KMS-11 (cell line): ENCODE measurements around the gene LAD1.

ENCODE experiments used
- H2AFZ ChIP-seq: fragments of 200-600 bp; sonication (generic); 2 replicates; pipeline ENCODE4 v1.6.1; 2016; ENCODE audit warnings: antibody characterized with exemption, mixed run types, low read depth
- H3K27ac ChIP-seq: fragments of 200-600 bp; sonication (generic); 2 replicates; pipeline ENCODE4 v1.6.1; 2016; ENCODE audit warnings: mild to moderate bottlenecking, mixed run types
- H3K27me3 ChIP-seq: fragments of 200-600 bp; sonication (generic); 2 replicates; pipeline ENCODE4 v1.6.1; 2017; ENCODE audit warnings: mild to moderate bottlenecking, low read depth, mixed run types, moderate library complexity; ENCODE audit not compliant: insufficient read depth
- H3K36me3 ChIP-seq: fragments of 200-600 bp; sonication (generic); 2 replicates; pipeline ENCODE4 v1.6.1; 2017; ENCODE audit warnings: mild to moderate bottlenecking, mixed run types; ENCODE audit not compliant: insufficient read depth
- H3K4me1 ChIP-seq: fragments of 200-600 bp; sonication (generic); 2 replicates; pipeline ENCODE4 v1.6.1; 2016; ENCODE audit warnings: mild to moderate bottlenecking, low read depth, mixed run types; ENCODE audit not compliant: poor library complexity, severe bottlenecking
- H3K4me2 ChIP-seq: fragments of 200-600 bp; sonication (generic); 2 replicates; pipeline ENCODE4 v1.7.0; 2016; ENCODE audit warnings: mild to moderate bottlenecking, mixed run types
- H3K4me3 ChIP-seq: fragments of 200-600 bp; sonication (generic); IDR thresholded peaks from 2 replicates; pipeline ENCODE4 v1.6.1; 2017; ENCODE audit warnings: low read depth, low read length, mixed read lengths; ENCODE audit not compliant: insufficient read depth
- H3K79me2 ChIP-seq: fragments of 200-600 bp; sonication (generic); 2 replicates; pipeline ENCODE4 v1.6.1; 2016; ENCODE audit warnings: low read depth, mixed run types; ENCODE audit not compliant: insufficient read depth
- H3K9ac ChIP-seq: fragments of 200-600 bp; sonication (generic); 2 replicates; pipeline ENCODE4 v1.6.1; 2016; ENCODE audit warnings: mild to moderate bottlenecking, mixed run types
- H4K20me1 ChIP-seq: fragments of 200-600 bp; sonication (generic); 2 replicates; pipeline ENCODE4 v1.6.1; 2016; ENCODE audit warnings: mild to moderate bottlenecking, mixed run types; ENCODE audit not compliant: insufficient read depth
- CTCF ChIP-seq: fragments of 200-600 bp; sonication (generic); conservative IDR thresholded peaks from 2 replicates; pipeline ENCODE4 v1.6.1; 2017; ENCODE audit warnings: low read depth, mild to moderate bottlenecking, antibody characterized with exemption, low read length, moderate library complexity, mixed read lengths

The LAD1 gene

DNA sequence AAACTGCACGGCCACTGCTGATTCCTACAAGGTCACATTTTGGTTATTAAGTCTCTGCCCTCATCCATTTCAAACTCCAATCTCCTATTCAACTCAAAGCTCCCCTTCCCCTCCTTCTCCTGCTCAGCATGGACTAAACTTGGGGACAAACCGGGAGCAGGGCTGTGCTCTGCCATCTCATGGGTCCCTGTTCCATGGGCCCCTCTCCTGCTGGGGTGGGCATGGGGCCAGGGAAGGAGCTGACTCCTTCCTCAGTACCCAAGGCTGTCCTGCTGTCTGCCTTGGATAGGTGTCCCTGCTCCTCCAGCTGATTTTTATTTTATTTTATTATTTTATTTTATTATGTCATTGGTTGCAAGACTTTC lies 48.8 kb downstream of the LAD1 start:
- Histone ChIP-seq H3K4me3 (no peak overlapping the region), H2AFZ (no peak overlapping the region), H3K9ac (no peak overlapping the region), H3K36me3 (no peaks in the 10 kb centered on the region), H4K20me1 (no peaks in the 10 kb centered on the region), H3K4me1 (peaks cover 6% of the 10 kb centered on the region), H3K4me2 (no peak overlapping the region), H3K79me2 (no peaks in the 10 kb centered on the region), H3K27me3 (no peaks in the 10 kb centered on the region; the same call in 1 of the 2 replicates), H3K27ac (no peak overlapping the region)
- no peak for TF ChIP-seq CTCF

- TF ChIP-seq CTCF: no peak
- no peak overlapping the region for H3K4me3 ChIP-seq
- H3K27me3 ChIP-seq: no peaks in the 10 kb centered on the region; the same call in 1 of the 2 replicates
- H3K79me2 ChIP-seq: no peaks in the 10 kb centered on the region
- H3K36me3 ChIP-seq: no peaks in the 10 kb centered on the region
- no peak overlapping the region for H3K4me2 ChIP-seq
- H3K27ac ChIP-seq: no peak overlapping the region
- H3K4me1 ChIP-seq: peaks cover 6% of the 10 kb centered on the region
- no peak overlapping the region for H2AFZ ChIP-seq
- no peaks in the 10 kb centered on the region for H4K20me1 ChIP-seq
- no peak overlapping the region for H3K9ac ChIP-seq
These were observed 50.0 kb downstream of the LAD1 start for GRCh38 chr1:201349092-201349491.

DNA sequence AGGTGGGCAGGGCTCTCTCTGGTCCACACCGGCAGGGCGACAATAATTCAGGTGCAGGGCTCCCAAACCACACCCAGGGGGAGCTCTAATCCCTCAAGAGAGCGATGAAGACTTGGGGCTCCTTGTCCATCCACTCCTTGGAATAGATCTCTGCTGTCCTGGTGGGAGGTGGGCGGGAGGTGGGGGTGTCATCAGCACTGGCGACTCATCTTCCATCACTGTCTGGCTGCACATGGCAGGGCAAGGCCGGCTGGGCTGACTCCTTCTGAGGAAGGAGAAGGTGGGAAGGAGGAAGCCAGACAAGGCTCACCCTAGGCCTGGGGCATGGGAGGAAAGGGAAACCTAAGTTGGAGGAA lies 50.9 kb downstream of the LAD1 start:
- no peaks in the 10 kb centered on the region; the same call in 1 of the 2 replicates for H3K27me3 ChIP-seq
- H3K4me2 ChIP-seq: no peak overlapping the region
- no peak overlapping the region for H3K27ac ChIP-seq
- H2AFZ ChIP-seq: no peak overlapping the region
- H3K79me2 ChIP-seq: no peaks in the 10 kb centered on the region
- H4K20me1 ChIP-seq: no peaks in the 10 kb centered on the region
- no peaks in the 10 kb centered on the region for H3K36me3 ChIP-seq
- peaks cover 6% of the 10 kb centered on the region for H3K4me1 ChIP-seq
- TF ChIP-seq CTCF: peak; percentile 82
- H3K4me3 ChIP-seq: no peak overlapping the region
- no peak overlapping the region for H3K9ac ChIP-seq

DNA sequence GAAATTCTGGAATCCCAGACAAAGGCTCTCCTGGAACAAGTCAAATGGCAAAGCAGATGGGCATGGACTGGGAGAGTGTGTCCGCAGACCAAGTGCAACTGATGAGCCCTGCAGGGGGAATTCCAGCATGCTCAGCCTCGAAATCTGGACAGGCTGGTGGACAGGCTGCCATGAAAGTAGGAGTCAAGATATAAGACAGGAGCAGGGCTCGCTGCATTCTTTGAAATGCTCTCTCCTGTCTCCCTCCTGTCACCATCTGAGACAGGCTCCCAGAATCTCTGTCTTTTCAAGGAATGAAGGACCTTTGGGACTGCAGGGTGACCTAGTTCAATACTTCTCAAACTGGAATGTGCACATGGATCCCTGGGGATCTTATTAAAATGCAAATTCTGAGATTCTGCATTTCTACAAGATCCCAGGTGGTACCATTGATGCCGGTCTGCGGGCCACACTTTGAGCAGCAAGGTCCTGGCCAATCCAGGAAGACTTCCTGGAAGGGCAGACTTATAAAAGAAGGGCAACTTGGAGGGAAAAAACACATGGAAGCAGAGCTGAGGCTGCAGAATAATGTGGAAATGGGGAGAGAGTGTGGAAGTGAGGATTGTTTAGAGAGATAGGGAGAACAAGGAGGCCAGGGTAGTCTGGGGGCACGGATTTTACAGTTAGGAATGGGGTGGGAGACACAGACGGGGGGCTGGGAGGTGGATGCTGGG lies 51.5 kb downstream of the LAD1 start:
- Histone ChIP-seq H3K27me3 (no peaks in the 10 kb centered on the region; the same call in 1 of the 2 replicates), H2AFZ (no peak overlapping the region), H3K4me3 (no peak overlapping the region), H3K79me2 (no peaks in the 10 kb centered on the region), H3K36me3 (no peaks in the 10 kb centered on the region), H3K4me2 (no peak overlapping the region), H3K9ac (no peak overlapping the region), H4K20me1 (no peaks in the 10 kb centered on the region), H3K4me1 (peaks cover 6% of the 10 kb centered on the region), H3K27ac (no peak overlapping the region)
- TF ChIP-seq CTCF: no peak
